Thoracic aorta (tissue), 2 donors: Measurements from ENCODE around the gene RAMP3. TPM values are rescaled to one million over a fixed set of nuclear protein-coding genes. Genes with fewer than 3 reads are reported as not detected.

ENCODE experiments used
- ATAC-seq: fragments of 150-250 bp; one replicate; pipeline ENCODE4 v1.8.0; 2017; ENCODE audit warnings: low read depth; ENCODE audit not compliant: insufficient number of reproducible peaks, low FRiP score
- DNase-seq: peaks from one replicate; pipeline ENCODE4 v3.0.0-alpha.2; 2020; ENCODE audit warnings: low spot score
- H3K27ac ChIP-seq, 2 donors: fragments of 200-600 bp; sonication (generic); 1 replicate in 1 of 2; 2 replicates in 1 of 2; pipeline ENCODE4 v1.5.1; 2016; ENCODE audit warnings: mild to moderate bottlenecking in 2 of 2, moderate library complexity in 2 of 2
- H3K27me3 ChIP-seq: fragments of 200-600 bp; sonication (generic); replicated peaks from 2 replicates; pipeline ENCODE4 v1.6.0; 2016; ENCODE audit warnings: mild to moderate bottlenecking; ENCODE audit not compliant: insufficient read depth
- H3K36me3 ChIP-seq: fragments of 200-600 bp; sonication (generic); one replicate; pipeline ENCODE4 v1.5.1; 2016
- H3K4me1 ChIP-seq, 2 donors: fragments of 200-600 bp; sonication (generic); 1 replicate in 1 of 2; 2 replicates in 1 of 2; pipeline versions ENCODE4 v1.5.1 to v1.6.0; 2016; ENCODE audit warnings: low read depth in 2 of 2, mild to moderate bottlenecking in 1 of 2; ENCODE audit not compliant: control insufficient read depth in 1 of 2
- H3K4me3 ChIP-seq: fragments of 200-600 bp; sonication (generic); 2 replicates; pipeline ENCODE4 v1.5.1; 2016; ENCODE audit warnings: mild to moderate bottlenecking
- H3K9me3 ChIP-seq: fragments of 200-600 bp; sonication (generic); 2 replicates; pipeline ENCODE4 v1.5.1; 2016
- CTCF ChIP-seq: fragments of 200-600 bp; sonication (generic); IDR thresholded peaks from one replicate; pipeline ENCODE4 v1.5.1; 2019; ENCODE audit warnings: antibody characterized with exemption
- total RNA-seq, 2 donors: library from RNA; depleted of rRNA; stranded (reverse); fragments of >200 nt; gene quantifications; one replicate each; pipeline versions ENCODE4 v1.1.0 to v1.2.3, GENCODE V29; 2016

Gene RAMP3
- total RNA-seq, 2 donors from 2014 or later = 76.5 to 123 TPM

GRCh38 chr7:45157286-45157652, 322 bp upstream of the RAMP3 start:
- ATAC-seq (no peak), DNase-seq (no peak)
- Histone ChIP-seq H3K36me3 (no peaks in the 10 kb centered on the region), H3K9me3 (no peaks in the 10 kb centered on the region), H3K27me3 (no peaks in the 10 kb centered on the region), H3K4me1 (no peaks in the 10 kb centered on the region), H3K4me3 (no peak overlapping the region), H3K27ac (no peak overlapping the region)
- no peak for TF ChIP-seq CTCF

GRCh38 chr7:45158471-45158870, 880 bp downstream of the RAMP3 start:
- Histone ChIP-seq H3K4me3 (peak overlapping the region; percentile 45), H3K27ac (no peak overlapping the region), H3K9me3 (no peaks in the 10 kb centered on the region), H3K4me1 (no peaks in the 10 kb centered on the region), H3K27me3 (no peaks in the 10 kb centered on the region), H3K36me3 (no peaks in the 10 kb centered on the region)
- DNase-seq (no peak), ATAC-seq (no peak)
- no peak for TF ChIP-seq CTCF

- H3K27me3 ChIP-seq = no peaks in the 10 kb centered on the region
- H3K9me3 ChIP-seq = no peaks in the 10 kb centered on the region
- H3K36me3 ChIP-seq = no peaks in the 10 kb centered on the region
- TF ChIP-seq CTCF = no peak
- DNase-seq (no peak), ATAC-seq (no peak)
- no peak overlapping the region for H3K27ac ChIP-seq
- H3K4me3 ChIP-seq = no peak overlapping the region
- no peaks in the 10 kb centered on the region for H3K4me1 ChIP-seq
Observed at GRCh38 chr7:45159296-45159695, 1.7 kb downstream of the RAMP3 start.

GRCh38 chr7:45160417-45160881, 2.9 kb downstream of the RAMP3 start:
- no peak for DNase-seq
- H3K4me3 ChIP-seq = no peak overlapping the region
- ATAC-seq = no peak

GRCh38 chr7:45161138-45161537, 3.5 kb downstream of the RAMP3 start:
- ATAC-seq (no peak), DNase-seq (no peak)
- Histone ChIP-seq H3K27me3 (no peaks in the 10 kb centered on the region), H3K4me1 (no peaks in the 10 kb centered on the region), H3K36me3 (no peaks in the 10 kb centered on the region), H3K9me3 (no peaks in the 10 kb centered on the region), H3K27ac (no peak overlapping the region), H3K4me3 (no peak overlapping the region)
- no peak for TF ChIP-seq CTCF

More at GRCh38 chr7:45160417-45160881, 2.9 kb downstream of the RAMP3 start:
- H3K9me3 ChIP-seq = no peaks in the 10 kb centered on the region
- H3K27ac ChIP-seq = no peak overlapping the region
- no peaks in the 10 kb centered on the region for H3K27me3 ChIP-seq
- no peaks in the 10 kb centered on the region for H3K36me3 ChIP-seq
- no peak for TF ChIP-seq CTCF
- no peaks in the 10 kb centered on the region for H3K4me1 ChIP-seq
